Retina (tissue), 1 donor: ENCODE measurements around the gene RBMS1.

Experiments
- DNase-seq: peaks from one replicate; pipeline ENCODE4 v3.0.0-alpha.2; 2016

RBMS1 gene

DNA sequence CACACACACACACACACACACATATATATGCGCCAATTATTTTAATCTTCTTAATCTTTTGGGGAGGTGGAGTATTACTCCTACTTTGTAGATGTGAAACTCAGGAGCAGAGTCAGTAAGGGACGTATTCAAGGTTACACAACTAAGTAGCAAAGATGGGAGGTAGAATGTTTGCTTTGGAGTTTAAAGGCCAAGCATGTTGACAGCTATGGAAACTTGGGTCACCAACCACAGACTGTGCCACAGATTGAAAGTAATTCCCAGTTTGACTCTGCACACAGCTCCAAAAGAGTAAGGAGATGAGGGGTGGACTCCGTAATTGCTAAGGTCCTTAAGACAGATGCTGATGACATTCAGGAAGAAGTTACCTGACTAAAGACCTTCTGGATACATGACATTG, 168.7 kb downstream of the RBMS1 start:
- DNase-seq = no peak

DNA sequence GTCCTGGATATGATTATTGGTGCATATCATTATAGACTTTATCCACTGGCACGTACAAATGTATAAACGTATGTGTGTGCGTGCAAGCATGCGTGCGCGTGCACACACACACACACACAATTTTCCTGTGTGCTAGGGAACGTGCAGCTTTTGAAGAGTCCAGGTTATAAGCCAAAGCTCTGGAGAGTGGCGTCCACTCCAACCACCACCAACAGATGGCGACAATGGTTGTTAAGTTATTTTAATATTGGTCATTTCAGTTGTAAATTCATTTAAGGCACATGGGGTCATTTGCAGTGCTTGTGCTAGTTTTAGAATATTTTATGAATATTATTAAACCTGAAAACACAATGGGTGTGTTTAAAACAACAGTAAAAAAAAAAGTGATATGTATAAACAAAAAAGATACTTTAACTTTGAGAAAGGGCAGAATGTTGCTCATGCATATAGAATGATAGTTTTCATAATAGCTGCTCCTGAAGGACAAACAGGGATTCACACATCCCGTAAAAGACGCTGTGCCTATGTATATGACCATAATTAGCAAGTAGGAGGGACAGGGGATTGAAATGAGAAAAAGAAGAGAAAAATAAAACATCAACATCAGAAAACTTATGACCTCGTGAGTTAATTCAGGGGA, 169.3 kb downstream of the RBMS1 start:
- peak; percentile 65 for DNase-seq

DNA sequence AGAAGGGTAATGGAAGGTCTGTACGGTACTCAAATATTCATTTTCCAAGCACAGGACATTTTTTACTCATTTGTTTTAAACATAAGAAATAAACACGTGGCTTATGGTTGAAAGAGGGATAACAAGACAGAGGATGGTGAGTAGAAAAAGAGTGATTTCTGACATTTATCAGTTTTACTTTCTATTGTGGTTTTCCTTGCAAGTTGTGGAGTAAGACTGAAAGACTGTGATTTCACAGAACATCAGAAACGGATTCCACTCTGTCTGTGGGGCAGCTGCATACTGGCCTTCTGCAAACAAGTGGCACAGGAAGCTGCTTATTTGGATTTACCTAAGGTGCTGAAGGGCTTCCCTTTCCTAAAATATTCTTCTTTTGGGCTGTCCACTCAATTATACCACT, 171.3 kb downstream of the RBMS1 start:
- DNase-seq = no peak

DNA sequence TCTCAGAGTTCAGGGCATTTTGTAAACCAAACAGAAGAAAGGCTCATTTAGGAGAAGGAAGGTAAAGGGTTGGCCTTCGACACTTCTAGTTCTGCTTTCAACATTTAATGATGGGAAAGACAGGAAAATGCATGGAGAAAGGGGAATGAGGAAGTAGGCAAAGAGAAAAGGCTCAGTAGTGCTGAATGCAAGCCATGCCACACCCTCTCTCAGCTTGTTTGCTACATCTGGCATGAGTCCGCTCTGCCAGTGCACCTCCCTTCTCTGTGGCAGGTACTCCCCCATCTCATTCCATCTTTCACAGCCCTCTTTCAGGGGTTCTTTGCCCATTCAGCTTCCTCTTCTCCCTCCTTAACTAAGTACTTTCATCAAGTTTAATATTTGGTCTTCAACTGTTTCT, 172.6 kb downstream of the RBMS1 start:
- no peak for DNase-seq

DNA sequence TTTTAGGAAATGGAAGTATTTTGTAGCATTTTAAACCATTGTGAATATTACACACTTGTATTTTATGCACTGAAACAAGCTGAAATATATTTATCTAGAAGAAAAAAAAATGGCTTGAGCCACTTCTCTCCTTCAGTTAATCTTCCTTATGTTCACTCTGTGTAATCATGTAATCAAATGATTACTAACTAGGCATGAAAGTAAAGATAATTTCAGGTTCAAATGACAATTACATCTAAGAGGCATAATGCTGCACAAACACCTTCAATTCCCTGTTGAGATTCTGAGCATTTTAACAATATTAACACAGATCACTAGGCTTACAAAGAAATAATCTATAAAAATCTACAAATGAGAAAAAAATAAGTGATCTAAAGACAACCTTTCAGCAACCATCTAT, 173.9 kb downstream of the RBMS1 start:
- no peak for DNase-seq

DNA sequence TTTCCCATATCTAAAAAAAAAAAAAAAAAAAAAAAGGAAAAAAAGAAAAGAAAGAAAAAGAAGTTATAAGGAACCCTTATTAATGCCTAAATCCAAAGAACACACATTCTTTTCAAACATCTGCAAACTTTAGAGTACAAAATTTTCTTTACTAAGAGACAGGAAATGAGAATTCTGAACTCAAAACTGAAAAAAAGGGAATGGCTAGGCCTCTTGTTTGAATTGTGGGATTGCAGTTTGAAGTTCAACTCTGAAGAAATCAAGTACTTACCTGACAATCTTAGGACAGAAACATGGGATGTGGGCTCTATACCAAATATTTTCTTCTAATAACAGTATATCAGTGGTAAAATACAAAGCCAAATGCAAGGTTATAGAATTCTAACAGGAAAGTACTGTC, 175.4 kb downstream of the RBMS1 start:
- no peak for DNase-seq

DNA sequence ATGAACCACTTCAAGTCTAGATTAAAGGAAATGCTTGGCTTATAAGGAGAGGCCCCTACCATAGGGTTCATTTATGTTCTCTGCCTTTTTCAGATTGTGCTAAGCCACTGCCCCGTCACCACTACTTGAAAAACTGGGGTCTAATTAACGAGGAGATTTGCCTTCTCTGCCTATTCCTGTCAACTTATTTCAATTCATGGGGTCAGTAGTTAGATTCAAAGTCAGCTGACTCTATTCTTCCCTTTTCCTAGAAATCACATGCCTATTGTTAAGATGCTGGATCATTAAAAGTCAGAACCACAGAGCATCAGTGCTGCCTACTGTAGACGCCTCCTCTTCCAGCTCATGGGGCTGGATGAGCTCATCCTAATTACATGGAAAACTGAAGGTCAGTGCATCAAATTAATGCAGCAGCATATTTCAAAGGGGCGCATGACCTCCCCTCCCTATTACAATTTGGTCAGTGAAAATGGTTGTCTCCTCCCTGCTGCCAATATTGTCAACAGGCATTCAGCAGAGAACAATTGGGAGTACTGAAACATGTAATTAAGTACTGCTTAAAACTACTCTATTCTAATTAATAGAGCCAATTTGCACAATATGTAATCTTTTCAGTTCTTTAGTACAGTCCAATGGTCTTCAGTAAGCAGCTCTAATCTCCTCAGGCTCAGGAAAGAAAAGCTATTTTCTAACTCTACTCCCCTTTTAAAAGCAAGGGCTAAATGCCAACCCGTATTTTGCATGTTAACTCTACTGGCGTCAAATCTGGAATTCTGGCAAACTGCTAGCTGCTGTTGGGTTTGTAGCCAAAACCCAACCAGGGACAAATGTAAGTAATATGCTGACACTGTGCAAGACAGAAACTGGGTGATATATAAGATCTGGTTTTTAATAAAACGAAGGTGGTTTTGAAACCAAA, 176.2 kb downstream of the RBMS1 start:
- peak; percentile 72 for DNase-seq

DNA sequence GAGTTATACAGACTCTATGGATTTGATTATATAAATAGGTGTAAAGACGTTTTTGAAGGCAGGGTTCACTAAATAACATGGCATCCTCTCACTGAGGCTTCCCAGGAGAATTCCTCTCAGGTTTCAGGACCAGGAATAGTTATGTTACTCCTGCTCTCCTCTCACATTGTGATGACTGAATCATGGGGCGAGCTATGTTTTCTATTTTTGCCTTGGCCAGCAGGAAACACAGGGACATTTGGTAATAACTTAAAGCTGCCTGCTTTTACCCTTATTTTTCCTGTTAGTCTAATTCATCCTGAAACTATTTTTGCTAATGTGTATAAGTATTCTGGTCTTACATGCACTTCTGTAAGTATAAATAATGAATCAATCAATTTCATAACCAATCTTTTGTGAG, 178.3 kb downstream of the RBMS1 start:
- DNase-seq = no peak

DNA sequence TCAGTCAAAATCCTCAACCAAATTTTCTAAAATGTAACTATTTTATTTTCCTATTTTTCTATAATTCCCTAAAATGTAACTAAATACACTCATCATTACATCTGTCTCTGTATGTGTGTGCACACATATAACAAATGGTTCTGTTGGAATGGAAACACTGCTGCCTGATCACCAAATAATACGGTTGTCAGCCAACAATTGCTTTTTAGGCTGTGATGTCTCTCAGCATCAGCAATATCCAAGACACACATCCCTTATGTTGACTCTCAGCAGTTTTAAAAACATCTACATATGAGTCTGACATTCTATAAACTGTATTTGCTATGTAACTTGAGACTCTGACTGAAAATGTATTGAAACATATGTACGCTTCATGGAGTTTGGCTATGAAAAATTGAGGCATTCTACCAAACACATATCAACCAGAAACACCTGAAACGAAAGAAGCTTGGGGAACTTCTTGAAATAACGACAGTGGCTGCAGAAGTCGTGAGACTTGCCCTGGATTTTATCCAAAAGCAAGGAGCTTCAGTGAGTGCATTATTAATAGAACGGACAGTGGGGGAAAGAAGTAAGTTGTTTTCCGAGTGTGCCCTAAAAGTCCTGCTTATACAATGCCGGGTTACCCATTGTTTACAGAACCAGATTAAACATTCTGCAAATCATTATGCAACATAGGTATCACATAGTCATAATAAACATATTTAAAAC, 183.3 kb downstream of the RBMS1 start:
- DNase-seq = no peak

DNA sequence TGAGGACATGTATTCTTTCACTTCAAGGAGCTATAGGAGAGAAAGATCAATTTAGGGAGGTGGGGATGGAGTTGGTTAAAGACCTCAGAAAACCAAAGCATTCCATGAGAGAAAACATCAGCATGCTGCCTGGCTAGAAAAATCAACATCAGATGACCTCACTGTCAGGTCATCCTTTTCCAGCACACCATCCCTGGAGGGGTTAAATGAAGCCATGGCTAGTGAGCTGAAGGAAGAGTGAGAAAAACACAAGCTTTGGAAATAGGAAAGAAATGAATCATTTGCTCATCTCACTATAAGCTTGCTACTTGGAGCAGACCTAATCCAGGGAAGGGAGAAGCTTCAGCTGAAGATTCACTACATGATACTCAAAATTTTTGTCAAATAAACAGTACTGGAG, 184.0 kb downstream of the RBMS1 start:
- no peak for DNase-seq

DNA sequence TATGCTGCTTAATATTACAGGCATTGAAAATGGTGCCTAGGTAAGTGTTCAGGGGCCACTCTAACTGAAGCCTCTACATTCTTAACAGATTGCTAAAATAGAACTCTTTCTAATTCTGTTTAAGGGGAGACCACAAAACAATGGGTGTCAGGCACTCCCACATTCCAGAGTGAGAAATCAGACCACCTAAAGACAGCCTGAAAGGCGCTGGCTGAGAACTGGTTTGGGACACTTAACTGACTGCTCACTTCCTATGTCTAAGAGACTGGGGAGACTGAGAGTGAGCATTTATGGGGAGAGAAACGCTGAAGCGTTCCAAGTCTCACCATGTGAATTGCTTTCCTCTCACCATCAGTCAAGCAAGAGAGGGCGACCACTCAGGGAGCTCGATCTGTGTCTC, 184.7 kb downstream of the RBMS1 start:
- DNase-seq = no peak

DNA sequence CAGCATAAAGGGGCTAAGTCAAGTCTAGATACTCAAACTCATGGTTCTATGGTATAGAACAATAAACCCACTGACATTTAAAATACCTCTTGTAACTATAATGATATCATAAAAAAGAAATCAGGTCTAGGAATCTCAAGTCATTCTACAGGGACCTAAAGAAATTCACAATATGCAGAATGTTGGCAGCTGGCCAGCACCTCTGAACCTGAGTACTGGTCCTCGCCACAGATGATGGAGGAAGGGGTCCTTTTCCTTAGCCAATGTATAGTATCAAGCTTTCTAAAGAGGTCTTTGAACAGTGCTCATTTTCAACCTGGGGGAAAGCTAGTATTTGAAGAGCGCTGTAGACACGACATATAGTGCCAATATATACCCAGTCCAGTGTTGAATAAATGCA, 185.1 kb downstream of the RBMS1 start:
- no peak for DNase-seq

DNA sequence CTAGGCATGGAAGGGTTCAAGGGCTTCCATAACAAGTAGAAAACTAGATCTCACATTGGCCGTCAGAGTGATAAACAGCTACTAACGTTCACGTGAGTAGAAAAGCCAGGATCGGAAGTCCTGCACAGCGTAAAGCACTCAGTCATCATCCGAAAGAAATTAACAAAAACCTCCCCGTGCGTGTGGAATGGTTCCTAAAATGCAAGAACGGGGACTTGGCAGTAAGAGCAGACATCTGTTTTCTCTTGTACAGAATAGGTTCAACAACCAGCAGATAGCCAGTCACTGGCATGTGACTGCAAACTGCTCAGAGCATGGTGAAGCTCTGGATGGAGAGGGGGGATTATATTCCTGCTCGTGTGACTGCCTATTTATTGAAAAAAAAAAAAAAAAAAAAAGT, 186.6 kb downstream of the RBMS1 start:
- no peak for DNase-seq

DNA sequence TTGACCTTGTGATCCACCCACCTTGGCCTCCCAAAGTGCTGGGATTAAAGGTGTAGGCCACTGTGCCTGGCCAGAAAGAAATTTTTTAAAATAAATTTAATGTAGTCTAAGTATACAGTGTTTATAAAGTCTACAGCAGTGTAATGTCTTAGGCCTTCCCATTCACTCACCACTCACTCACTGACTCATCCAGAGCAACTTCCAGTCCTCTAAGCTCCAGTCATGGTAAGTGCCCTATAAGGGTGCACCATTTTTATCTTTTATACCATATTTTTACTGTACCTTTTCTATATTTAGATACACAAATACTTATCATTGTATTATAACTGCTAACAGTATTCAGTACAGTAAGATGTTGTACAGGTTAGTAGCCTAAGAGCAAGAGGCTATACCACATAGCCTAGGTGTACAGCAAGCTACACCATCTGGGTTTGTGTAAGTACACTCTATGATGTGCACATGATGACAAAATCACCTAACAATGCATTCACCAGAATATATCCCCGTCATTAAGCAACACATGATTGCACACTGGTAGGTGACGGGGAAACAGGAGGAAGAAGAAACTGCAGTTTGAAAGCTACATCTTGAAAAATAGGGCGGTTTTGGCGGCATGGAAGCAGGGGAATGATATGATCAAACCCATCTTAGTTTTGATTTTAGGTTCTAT, 188.4 kb downstream of the RBMS1 start:
- DNase-seq = no peak

DNA sequence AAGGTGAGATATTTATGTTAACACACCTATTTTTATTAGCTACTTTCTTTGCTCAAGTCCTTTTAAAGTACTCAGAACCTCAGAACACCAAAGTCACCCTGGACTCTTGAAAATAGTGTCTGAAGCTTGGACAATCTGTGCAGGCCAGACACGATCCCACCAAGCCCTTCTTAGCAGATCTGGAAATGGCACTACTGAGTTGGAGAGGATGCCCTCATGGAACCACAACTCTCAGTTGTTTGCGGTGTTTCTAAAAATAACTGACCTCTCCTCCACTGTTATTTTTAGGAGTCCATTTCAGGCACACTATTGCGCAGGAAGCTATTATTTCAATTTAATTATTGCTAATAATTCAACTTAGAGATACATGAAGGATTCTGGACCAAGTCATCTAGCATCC, 190.1 kb downstream of the RBMS1 start:
- no peak for DNase-seq

DNA sequence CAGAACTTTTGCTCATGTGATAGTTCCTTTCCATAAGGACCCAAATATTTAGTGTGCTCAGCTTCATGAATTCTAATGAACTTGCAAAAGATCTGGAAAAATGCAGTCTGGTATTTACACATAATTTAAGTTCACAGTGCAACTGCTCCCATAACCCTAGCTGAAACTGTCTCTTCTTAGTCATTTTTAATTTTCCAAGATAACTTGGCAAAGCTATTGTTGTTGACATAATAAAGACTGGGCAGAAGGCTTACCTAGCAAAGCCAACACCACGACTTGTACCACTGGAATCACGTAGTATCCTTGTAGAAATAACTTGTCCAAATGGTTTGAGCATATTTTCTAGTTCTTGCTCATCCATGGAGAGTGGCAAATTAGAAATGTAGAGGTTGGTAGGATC, 190.5 kb downstream of the RBMS1 start:
- no peak for DNase-seq

DNA sequence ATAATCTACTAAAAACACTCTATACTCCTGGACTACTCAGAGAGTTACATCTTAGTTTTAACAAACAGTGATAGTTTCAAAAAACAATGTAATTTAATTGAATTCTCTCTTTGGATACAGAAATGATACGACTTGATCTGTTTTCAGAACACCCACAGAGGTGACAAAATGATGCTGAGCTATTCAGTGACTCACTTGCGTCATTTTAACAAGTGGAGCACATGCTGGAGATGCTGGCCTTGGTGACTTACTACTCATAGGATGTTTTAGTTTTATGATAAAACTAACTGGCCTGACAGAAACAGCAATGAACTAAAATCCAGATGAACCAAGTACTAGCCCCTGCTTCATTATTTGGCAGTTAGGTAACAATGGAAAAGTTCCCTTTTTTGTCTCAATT, 192.2 kb downstream of the RBMS1 start:
- no peak for DNase-seq

DNA sequence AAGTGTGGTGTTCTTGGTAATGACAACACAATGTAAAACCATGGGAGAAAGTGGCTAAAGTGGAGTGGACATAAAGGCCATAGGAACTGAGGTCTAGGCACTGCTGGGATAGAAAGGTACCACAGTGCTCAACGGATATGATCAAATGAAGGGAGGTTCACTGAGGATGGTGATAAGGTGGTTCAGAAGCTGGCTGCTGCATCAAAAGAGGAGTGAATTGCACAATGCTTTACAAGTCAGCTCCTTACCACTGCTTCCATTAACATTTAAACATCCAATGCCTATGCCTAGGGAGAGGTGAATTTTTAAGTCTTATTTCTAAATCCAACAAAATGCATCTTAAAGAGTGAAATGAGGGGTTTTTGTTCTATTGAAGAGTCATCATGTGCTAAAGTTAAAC, 193.4 kb downstream of the RBMS1 start:
- DNase-seq = no peak

DNA sequence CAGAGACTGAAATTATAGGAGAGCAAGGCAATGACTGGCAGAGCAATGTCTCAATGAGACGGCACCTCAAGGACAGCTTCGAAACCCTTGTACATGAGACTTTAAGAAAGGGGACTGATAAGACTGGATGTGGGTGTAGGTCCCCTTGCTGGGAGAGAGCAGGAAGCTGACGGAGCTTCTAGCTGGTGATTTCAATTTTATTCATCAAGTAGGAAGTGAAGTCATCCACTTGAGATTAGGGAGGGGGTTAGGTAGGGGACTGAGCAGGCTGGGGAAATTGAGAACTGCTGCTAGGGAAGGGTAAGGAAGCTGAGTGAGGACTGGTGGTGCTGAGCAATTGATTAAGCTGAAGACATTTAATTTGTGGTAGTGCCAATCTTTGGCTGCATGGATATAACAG, 194.1 kb downstream of the RBMS1 start:
- DNase-seq = no peak

DNA sequence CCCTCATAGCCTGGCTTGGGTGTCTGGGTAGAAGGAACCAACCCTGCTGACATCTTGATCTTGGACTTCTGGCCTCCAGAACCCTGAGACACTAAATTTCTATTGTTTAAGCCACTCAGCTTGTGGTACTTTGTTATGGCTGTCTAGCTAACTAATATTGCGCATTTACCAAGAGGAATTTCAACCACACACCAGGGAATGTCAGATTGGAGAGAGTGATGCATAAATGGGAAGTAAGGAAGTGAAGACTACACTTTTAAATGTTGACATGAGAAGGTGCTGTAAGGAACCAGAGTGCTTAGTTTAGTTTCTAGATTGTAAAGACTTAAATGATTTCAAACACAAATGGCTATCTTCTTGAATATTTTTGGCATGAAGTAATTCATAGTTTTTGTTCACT, 194.6 kb downstream of the RBMS1 start:
- DNase-seq = no peak

DNA sequence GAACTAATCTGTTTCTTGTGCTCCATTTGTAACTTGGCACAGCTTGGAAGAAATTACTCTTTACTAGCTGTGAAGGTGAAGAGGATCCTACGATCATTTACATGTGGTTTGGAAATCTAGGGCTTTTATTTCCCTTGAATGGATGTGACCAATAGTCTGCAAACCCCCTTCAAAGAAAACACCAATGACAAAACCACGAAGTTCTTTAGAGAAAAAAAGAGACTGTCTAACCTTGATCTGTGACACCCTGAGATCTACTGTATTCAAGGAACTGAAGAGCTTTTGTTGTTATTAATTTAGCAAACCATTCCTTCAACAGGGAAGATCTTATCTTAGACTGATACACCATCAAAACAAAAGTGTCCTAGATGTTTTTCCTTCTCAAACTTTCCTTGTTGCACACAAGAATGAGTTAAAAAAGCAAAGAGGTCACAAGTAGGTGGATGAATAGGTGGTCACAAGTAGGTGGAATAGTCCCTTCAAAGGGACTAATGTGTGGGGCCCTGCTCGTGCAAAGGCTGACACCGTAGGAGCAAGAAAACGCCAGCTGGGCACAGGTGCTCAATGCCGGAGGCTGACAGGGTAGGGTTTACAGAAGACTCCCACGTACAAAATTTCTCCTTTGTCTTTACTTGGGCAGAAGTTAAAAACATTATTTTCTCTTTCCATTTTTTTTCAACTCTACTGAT, 197.9 kb downstream of the RBMS1 start:
- DNase-seq = no peak

DNA sequence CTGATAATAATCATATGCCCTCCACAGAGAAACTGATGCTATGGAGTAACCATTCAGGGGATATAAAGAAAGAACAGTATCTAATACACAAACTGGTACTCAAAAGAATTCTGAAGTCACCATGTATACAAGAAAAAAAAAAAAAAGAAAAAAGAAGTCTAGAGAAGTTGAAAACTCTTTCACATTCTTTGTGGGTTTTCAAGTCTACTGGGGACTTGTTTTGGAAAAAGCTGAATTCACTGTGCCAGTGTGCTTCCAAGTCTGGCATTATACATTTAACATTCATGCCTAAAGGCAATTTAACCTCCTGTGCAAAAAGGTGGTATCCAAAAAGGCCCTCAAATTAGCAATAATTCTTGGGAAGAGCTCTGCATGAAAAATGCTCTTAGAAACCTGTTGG, 198.7 kb downstream of the RBMS1 start:
- no peak for DNase-seq

DNA sequence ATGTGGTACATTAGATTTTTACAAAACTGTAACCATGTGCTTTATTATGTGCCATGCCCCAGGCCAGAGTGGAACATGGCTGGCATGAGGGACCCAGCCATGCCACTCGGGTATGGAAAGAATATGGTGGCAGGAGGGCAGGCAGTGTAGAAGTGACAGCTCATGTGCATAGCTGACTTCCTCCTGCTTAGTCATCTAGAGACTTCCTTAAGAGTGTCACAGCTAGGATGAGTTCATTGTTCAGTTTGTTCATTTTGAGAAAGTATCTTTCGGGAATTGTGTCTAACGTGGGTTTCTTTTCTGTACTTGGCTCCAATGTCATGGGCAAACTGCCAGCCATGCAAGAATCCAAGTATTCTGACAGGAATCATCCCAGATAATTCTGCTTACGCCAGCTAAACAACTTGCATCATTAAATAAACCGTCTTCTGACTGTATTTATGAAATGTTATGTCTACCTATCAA, 199.2 kb downstream of the RBMS1 start:
- no peak for DNase-seq
